Mucosa of stomach (tissue), 1 donor: Measurements from ENCODE around the gene CWF19L1.
A peak's percentile ranks its signal among the peaks of the same experiment; 100 is the strongest.

Experiments used
- H3K27me3 ChIP-seq: one replicate; pipeline ENCODE4 v1.7.0; 2013; ENCODE audit warnings: mild to moderate bottlenecking, low read length; ENCODE audit not compliant: control insufficient read depth, insufficient read depth
- H3K36me3 ChIP-seq: one replicate; pipeline ENCODE4 v1.7.0; 2013; ENCODE audit warnings: low read length; ENCODE audit not compliant: control insufficient read depth, insufficient read depth
- H3K4me1 ChIP-seq: one replicate; pipeline ENCODE4 v1.7.0; 2013; ENCODE audit warnings: mild to moderate bottlenecking, low read length; ENCODE audit not compliant: control insufficient read depth, insufficient read depth
- H3K4me3 ChIP-seq: one replicate; pipeline ENCODE4 v1.7.0; 2013; ENCODE audit warnings: low read length
- H3K9ac ChIP-seq: one replicate; pipeline ENCODE4 v1.7.0; 2013; ENCODE audit warnings: mild to moderate bottlenecking, low read length, moderate library complexity
- H3K9me3 ChIP-seq: one replicate; pipeline ENCODE4 v1.7.0; 2013; ENCODE audit warnings: mild to moderate bottlenecking, low read length, moderate library complexity; ENCODE audit not compliant: control insufficient read depth
- donor health status: Pancreatic carcinoma.

The CWF19L1 gene

GRCh38 chr10:100245484-100246220 lies 21.8 kb downstream of the CWF19L1 start:
- H3K9me3 ChIP-seq = no peaks in the 10 kb centered on the region
- no peak overlapping the region for H3K9ac ChIP-seq
- no peaks in the 10 kb centered on the region for H3K27me3 ChIP-seq
- H3K36me3 ChIP-seq = no peaks in the 10 kb centered on the region
- H3K4me3 ChIP-seq = no peak overlapping the region
- H3K4me1 ChIP-seq = no peaks in the 10 kb centered on the region

- Histone ChIP-seq H3K9me3 (no peaks in the 10 kb centered on the region), H3K4me3 (no peak overlapping the region), H3K9ac (no peak overlapping the region), H3K4me1 (no peaks in the 10 kb centered on the region), H3K36me3 (no peaks in the 10 kb centered on the region), H3K27me3 (no peaks in the 10 kb centered on the region)
Measured at GRCh38 chr10:100239851-100240250, 27.6 kb downstream of the CWF19L1 start.

GRCh38 chr10:100238429-100238828 lies 29.0 kb downstream of the CWF19L1 start:
- Histone ChIP-seq H3K36me3 (no peaks in the 10 kb centered on the region), H3K9ac (no peak overlapping the region), H3K9me3 (no peaks in the 10 kb centered on the region), H3K4me1 (no peaks in the 10 kb centered on the region), H3K4me3 (no peak overlapping the region), H3K27me3 (no peaks in the 10 kb centered on the region)

GRCh38 chr10:100232101-100232500 lies 35.3 kb downstream of the CWF19L1 start:
- Histone ChIP-seq H3K9me3 (no peaks in the 10 kb centered on the region), H3K27me3 (no peaks in the 10 kb centered on the region), H3K4me3 (no peak overlapping the region), H3K4me1 (peaks cover 5% of the 10 kb centered on the region), H3K9ac (no peak overlapping the region), H3K36me3 (no peaks in the 10 kb centered on the region)

- Histone ChIP-seq H3K27me3 (no peaks in the 10 kb centered on the region), H3K36me3 (no peaks in the 10 kb centered on the region), H3K4me1 (peaks cover 5% of the 10 kb centered on the region), H3K9me3 (no peaks in the 10 kb centered on the region), H3K4me3 (peak overlapping the region; percentile 39), H3K9ac (peak overlapping the region; percentile 66)
Measured at GRCh38 chr10:100229819-100230422, 37.5 kb downstream of the CWF19L1 start.

- H3K4me3 ChIP-seq = no peak overlapping the region
- H3K36me3 ChIP-seq = no peaks in the 10 kb centered on the region
- no peaks in the 10 kb centered on the region for H3K4me1 ChIP-seq
- no peaks in the 10 kb centered on the region for H3K27me3 ChIP-seq
- no peak overlapping the region for H3K9ac ChIP-seq
- no peaks in the 10 kb centered on the region for H3K9me3 ChIP-seq
Measured at GRCh38 chr10:100223879-100224278, 43.6 kb downstream of the CWF19L1 start.

GRCh38 chr10:100222529-100222928 lies 44.9 kb downstream of the CWF19L1 start:
- Histone ChIP-seq H3K9me3 (no peaks in the 10 kb centered on the region), H3K4me1 (no peaks in the 10 kb centered on the region), H3K27me3 (no peaks in the 10 kb centered on the region), H3K9ac (no peak overlapping the region), H3K4me3 (no peak overlapping the region), H3K36me3 (no peaks in the 10 kb centered on the region)

- Histone ChIP-seq H3K9me3 (no peaks in the 10 kb centered on the region), H3K4me3 (no peak overlapping the region), H3K27me3 (no peaks in the 10 kb centered on the region), H3K4me1 (no peaks in the 10 kb centered on the region), H3K36me3 (no peaks in the 10 kb centered on the region), H3K9ac (no peak overlapping the region)
Measured at GRCh38 chr10:100216006-100216405, 51.4 kb downstream of the CWF19L1 start.

GRCh38 chr10:100209303-100209702 lies 58.1 kb downstream of the CWF19L1 start:
- no peaks in the 10 kb centered on the region for H3K4me1 ChIP-seq

GRCh38 chr10:100208276-100208675 lies 59.2 kb downstream of the CWF19L1 start:
- no peaks in the 10 kb centered on the region for H3K9me3 ChIP-seq
- no peaks in the 10 kb centered on the region for H3K36me3 ChIP-seq
- H3K9ac ChIP-seq = no peak overlapping the region
- H3K27me3 ChIP-seq = no peaks in the 10 kb centered on the region
- no peaks in the 10 kb centered on the region for H3K4me1 ChIP-seq
- H3K4me3 ChIP-seq = no peak overlapping the region

More at GRCh38 chr10:100209303-100209702, 58.1 kb downstream of the CWF19L1 start:
- Histone ChIP-seq H3K4me3 (no peak overlapping the region), H3K9me3 (no peaks in the 10 kb centered on the region), H3K27me3 (no peaks in the 10 kb centered on the region), H3K36me3 (no peaks in the 10 kb centered on the region), H3K9ac (no peak overlapping the region)

GRCh38 chr10:100204370-100204769 lies 63.1 kb downstream of the CWF19L1 start:
- H3K4me1 ChIP-seq = no peaks in the 10 kb centered on the region
- no peaks in the 10 kb centered on the region for H3K27me3 ChIP-seq
- no peaks in the 10 kb centered on the region for H3K36me3 ChIP-seq
- H3K4me3 ChIP-seq = no peak overlapping the region
- no peaks in the 10 kb centered on the region for H3K9me3 ChIP-seq
- no peak overlapping the region for H3K9ac ChIP-seq

GRCh38 chr10:100201549-100201948 lies 65.9 kb downstream of the CWF19L1 start:
- no peak overlapping the region for H3K9ac ChIP-seq
- H3K36me3 ChIP-seq = no peaks in the 10 kb centered on the region
- H3K27me3 ChIP-seq = no peaks in the 10 kb centered on the region

More at GRCh38 chr10:100201549-100201948, 65.9 kb downstream of the CWF19L1 start:
- H3K4me1 ChIP-seq = no peaks in the 10 kb centered on the region
- no peaks in the 10 kb centered on the region for H3K9me3 ChIP-seq
- no peak overlapping the region for H3K4me3 ChIP-seq
